A204.1 (cell line): ENCODE measurements around the gene ARL15.
"Not testable (repeated sequence)": the region's sequence is repeated elsewhere in the genome, so short reads cannot be mapped to it uniquely, and the experiment has no call there.

Experiments used
- FAIRE-seq: peaks from 2 replicates; lab custom pipeline; 2012; peaks lifted over from hg19 to GRCh38; lab: Jason Lieb, UNC

ARL15 gene

DNA sequence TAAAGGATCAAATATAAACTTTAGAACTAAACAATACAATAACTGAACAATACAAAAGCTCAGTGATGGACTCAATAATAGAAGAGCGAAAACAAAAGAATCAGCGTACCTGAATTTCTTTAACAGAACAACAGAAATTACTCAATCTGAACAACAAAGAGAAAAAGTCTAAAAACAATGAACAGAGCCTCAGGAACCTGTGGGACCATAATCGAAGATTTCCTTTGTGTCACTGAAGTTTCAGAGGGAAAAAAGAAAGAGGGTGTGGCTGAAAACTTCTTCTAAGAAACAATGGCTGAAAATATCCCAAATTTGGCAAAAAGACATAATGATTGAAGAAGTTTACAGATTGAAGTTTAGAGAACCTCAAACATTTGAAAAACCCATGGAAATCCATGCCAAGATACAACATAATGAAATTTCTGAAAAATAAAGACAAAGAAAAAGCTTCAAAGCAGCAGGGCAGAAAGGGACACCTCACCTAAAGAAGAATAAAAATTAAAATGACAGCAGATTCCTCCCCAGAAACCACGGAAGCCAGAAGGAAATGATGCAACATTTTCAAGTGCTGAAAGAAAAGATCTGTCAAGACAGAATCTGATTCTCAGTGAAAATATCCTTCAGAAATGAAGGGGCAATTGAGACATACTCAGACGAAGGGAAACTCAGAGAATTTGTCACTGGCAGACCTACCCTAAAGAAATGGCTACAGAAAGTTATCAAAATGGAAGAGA lies 288.8 kb downstream of the ARL15 start:
- FAIRE-seq = no peak

- FAIRE-seq = no peak
Observed at GRCh38 chr5:54018438-54018837, 291.9 kb downstream of the ARL15 start.

DNA sequence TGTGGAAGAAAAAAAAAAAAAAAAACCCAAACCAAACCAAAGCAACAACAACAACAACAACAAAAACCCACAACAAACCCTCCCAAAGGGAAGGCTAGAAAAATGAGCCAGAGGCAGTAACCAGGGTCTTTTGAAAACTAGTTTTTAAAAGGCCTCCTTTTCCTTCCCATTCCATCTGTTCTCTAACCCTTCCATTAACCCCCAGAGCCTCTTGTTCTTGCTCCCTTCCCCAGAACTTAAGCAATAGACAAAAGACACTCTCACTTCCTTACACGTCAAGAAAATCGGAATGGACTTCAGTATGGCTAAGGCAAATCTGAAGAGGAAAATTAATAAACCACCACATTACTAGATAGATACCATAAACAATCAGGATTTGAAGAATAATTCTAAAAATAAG lies 292.8 kb downstream of the ARL15 start:
- no peak for FAIRE-seq

GRCh38 chr5:54013556-54014194 lies 296.7 kb downstream of the ARL15 start:
- FAIRE-seq = no peak

DNA sequence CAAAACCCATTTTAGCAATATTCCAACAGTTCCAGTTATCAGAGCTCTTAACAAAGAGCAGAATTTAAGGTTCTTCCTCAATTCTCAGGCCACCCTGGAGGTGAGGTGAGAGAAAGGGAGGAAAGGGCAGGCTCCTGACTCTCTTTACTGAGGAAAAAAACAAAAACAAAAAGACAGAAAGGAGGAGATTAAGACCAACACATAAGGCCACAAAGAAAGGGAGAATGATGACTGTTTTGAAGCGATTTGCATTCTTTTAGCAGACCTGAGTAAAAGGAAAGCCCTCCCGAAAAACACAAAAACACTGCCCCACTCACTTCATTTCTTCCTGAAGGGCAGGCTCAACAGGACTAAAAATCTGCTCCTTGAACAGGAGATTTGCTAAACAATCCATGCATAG lies 300.5 kb downstream of the ARL15 start:
- FAIRE-seq = no peak

GRCh38 chr5:54009357-54009756 lies 301.0 kb downstream of the ARL15 start:
- FAIRE-seq = no peak

DNA sequence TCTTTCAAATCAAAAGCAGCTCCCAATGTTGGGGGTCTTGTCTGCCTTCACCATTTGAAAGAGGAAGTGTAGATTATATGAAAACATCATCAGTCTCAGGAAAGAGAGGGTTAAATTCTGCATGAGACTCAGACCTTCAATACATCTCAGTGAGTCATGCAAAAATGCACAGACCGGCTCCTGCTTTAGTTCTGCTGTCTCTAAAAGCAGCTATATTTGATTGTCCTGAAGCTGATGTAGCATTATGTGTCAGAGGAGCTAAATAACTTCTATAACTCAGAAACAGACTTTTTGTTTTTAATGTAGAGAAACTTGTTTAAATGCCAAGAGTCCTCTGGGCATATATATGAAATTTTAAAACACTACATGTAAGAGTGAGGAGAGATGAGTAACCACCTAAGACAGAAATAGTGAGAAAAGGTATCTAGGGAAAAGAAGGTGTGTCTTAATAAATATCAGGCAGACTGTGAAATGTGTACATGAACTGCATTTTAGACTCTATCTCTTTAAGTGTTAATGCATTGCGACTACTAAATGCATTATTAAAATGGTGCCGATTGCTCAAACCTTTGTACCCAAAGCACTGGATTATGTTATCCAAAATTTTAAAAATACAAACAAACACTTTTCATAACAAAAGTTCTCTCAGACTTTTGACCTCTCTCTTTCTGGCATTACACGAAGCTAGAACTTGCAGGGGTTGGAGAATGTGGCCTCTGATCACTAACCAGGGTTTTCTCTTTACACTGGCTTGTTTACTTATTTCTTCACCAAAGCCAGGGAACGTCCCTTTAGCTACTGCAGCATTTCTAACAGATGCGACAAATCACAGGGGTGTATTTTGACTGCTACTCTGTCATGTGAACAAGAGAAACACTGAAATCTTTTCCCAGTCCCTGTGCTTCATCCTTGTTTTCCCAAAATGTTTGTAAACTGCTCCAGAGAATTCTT lies 302.3 kb downstream of the ARL15 start:
- FAIRE-seq = no peak

- FAIRE-seq = no peak
Observed at GRCh38 chr5:54004697-54005096, 305.7 kb downstream of the ARL15 start.

- no peak for FAIRE-seq
Observed at GRCh38 chr5:54002779-54003178, 307.6 kb downstream of the ARL15 start.

GRCh38 chr5:54001976-54002775 lies 308.2 kb downstream of the ARL15 start:
- no peak for FAIRE-seq

DNA sequence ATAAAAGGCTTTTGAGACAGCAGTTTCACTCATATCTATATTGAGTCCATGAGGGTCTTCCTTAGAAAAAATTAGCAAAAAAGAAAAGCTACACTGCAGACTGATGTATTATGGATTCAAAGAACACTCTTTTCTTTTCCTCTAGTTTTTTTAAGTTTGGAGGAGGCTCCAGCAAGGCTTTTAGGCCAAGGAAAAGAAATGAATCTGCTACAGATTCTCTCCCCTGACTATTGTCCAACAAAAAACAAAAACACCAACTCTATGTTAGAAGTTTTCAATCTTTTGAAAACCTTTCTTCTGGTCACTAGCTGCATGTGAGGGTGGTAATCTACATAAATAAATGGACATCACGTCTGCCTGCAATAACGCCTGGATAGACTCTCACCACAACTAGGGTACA lies 310.4 kb downstream of the ARL15 start:
- FAIRE-seq = no peak

DNA sequence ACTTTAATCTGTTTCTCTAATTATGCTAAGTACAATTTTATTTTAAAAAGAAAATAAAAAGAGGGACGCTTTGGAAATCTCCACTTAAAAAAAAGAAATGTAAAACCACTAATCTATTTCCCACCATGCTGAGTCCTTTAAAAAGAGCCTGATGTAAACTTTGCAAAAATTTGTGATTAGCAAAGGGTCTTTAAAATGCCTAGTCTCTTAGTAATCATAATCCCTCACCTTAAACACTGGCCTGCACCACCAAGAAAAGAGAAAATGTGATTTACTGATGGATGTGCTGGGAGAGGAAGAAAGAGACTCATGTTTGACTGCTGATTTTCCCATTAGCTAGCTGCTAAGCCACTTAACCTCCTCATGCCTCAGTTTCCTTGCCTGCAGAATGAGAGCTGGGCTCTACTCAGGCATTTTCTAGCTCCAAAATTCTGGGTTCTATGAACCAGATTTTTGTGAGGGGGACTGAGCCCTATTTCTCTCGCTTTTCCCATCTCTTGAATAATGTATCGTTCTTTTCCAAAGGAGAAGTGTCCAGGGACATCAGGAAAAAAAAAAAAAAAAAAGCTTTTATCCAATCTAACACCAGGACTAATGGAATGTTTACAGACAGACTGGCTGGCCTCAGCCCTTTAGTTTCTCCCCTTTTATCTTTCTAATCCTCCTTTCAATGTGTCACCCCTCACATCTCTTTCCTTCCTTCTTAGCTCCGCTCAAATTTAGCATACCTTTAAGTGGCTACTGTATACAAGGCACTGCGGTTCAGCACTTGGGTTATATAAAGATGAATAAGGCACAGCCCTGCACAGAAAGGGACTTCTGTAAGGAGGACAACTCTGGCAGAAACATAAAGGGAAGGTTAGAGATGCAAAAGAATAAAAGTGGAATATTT lies 312.4 kb downstream of the ARL15 start:
- no peak for FAIRE-seq

DNA sequence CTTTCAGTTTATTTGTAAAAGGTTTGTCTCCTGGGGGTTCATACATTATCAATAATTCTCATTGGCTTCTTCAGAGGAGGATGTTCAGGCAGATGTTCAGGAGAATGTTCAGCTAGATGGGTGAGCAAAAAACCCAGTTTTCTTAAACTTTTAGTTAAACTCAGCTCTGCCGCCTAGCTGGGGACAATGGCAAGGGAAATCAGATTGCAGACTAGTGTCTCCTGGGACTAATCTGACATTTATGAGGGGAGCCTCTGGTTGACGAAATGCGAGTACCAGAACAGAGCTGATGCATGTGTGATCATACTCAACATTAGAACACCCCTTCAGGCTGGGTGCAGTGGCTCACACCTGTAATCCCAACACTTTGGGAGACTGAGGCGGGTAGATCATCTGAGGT lies 314.4 kb downstream of the ARL15 start:
- FAIRE-seq = no peak

GRCh38 chr5:53994148-53994547 lies 316.2 kb downstream of the ARL15 start:
- FAIRE-seq = no peak

DNA sequence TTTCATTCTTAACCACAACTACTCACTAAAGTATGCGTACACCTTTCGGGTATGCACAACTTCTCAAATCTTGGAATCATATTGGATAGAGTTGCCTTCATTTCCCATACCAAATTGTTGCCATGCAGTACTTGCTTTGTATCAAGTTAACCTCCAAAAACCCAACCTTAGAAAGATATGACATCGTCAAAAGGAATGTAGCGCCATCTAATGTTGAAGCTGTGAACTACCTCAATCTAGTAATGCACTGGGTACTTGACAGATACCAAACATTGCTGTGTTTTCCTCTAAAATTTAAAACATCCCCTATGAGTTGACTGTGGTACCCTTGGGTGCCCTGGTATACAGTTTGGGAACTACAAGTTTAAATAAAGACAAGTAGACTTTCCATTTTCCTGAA lies 318.4 kb downstream of the ARL15 start:
- FAIRE-seq = no peak

GRCh38 chr5:53987101-53987500 lies 323.3 kb downstream of the ARL15 start:
- FAIRE-seq = no peak

GRCh38 chr5:53985796-53986195 lies 324.6 kb downstream of the ARL15 start:
- FAIRE-seq = no peak

DNA sequence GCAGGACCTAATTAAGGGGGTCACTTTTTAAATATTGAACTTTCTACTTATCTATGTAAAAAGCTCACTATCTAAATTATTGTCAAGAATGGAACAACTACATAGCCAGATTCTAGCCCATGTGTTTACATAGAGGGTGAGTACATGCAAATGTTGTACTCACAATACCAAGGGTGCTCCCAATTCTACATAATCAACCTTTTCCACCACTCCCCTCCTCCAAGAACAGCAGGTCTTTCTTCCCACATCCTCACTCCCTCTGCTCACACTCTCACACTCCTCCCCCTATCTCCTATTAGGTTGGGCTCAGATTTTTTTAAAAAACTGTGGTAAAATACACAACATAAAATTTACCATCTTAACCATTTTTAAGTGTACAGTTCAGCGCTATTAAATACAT lies 325.4 kb downstream of the ARL15 start:
- no peak for FAIRE-seq

GRCh38 chr5:53983568-53984460 lies 326.6 kb downstream of the ARL15 start:
- no peak for FAIRE-seq

DNA sequence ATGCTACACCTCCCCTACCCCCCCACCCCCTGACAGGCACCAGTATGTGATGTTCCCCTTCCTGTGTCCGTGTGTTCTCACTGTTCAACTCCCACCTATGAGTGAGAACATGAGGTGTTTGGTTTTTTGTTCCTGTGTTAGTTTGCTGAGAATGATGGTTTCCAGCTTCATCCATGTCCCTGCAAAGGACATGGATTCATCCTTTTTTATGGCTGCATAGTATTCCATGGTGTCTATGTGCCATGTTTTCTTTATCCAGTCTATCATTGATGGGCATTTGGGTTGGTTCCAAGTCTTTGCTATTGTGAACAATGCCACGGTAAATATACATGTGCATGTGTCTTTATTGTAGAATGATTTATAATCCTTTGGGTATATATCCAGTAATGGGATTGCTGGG lies 328.1 kb downstream of the ARL15 start:
- FAIRE-seq = not testable (repeated sequence)
